Adrenal gland (tissue), 12 donors: ENCODE results near the gene ARSJ. TPM values are rescaled to one million over a fixed set of nuclear protein-coding genes. Genes with fewer than 3 reads are reported as not detected.
A peak's percentile ranks its signal among the peaks of the same experiment; 100 is the strongest.

Experiments
- DNase-seq, 7 donors: peaks; one replicate each; pipeline ENCODE4 v3.0.0-alpha.2; 2019 to 2020
- H3K27ac ChIP-seq, 5 donors: fragments of 200-600 bp; sonication (generic) in 4 of 5; 1 replicate in 3 of 5; 2 replicates in 2 of 5; pipeline versions ENCODE4 v1.5.1 to v1.8.0; 2016 to 2020; ENCODE audit warnings: mild to moderate bottlenecking in 1 of 5
- H3K27me3 ChIP-seq: fragments of 200-600 bp; 2 replicates; pipeline ENCODE4 v1.8.0; 2021
- H3K36me3 ChIP-seq, 2 donors: fragments of 200-600 bp; replicated peaks in 1 of 2; 1 replicate in 1 of 2; 2 replicates in 1 of 2; pipeline versions ENCODE4 v1.5.1 to v1.8.0; 2018 to 2022
- H3K4me1 ChIP-seq, 2 donors: fragments of 200-600 bp; replicated peaks in 1 of 2; 1 replicate in 1 of 2; 2 replicates in 1 of 2; pipeline versions ENCODE4 v1.5.1 to v1.8.0; 2018 to 2021
- H3K4me3 ChIP-seq, 4 donors: fragments of 200-600 bp; sonication (generic) in 3 of 4; one replicate each; pipeline ENCODE4 v1.5.1; 2016 to 2018
- H3K9me3 ChIP-seq, 3 donors: fragments of 200-600 bp; sonication (generic) in 1 of 3; replicated peaks in 1 of 3; 1 replicate in 2 of 3; 2 replicates in 1 of 3; pipeline versions ENCODE4 v1.5.1 to v1.8.0; 2016 to 2021
- POLR2A ChIP-seq, 2 donors: fragments of 450-650 bp; IDR thresholded peaks; one replicate each; pipeline ENCODE4 v1.6.1; 2017; ENCODE audit warnings: antibody characterized with exemption in 2 of 2, mild to moderate bottlenecking in 2 of 2, moderate library complexity in 1 of 2
- WGBS, 4 donors: extraction: QIAGEN DNeasy Blood & Tissue Kit in 2 of 4; methylation state at CpG; one replicate each; pipeline versions ENCODE4 v1.1.5 to v1.1.7; 2013 to 2017; 5-methylcytosine and 5-hydroxymethylcytosine counted together
- intact Hi-C, 2 donors: fragments of 100-400 bp; cut with DNase I; formaldehyde crosslinking; loops; one replicate each; pipeline versions ENCODE4 v1.14.1 to v1.15.0; 2022 to 2023
- polyA plus RNA-seq, 3 donors: library from polyadenylated mRNA; stranded (reverse); fragments of 200-250 nt in 2 of 3; fragments of 350-450 nt in 1 of 3; fragmentation: Illumina TruSeq in 1 of 3; extraction: RNeasy Lipid Tissue Mini Kit (QIAGEN cat#74804) in 1 of 3; gene quantifications; one replicate each; pipeline ENCODE4 v1.2.3, GENCODE V29; 2013 to 2014
- total RNA-seq, 9 donors: library from RNA; depleted of rRNA in 4 of 9; stranded (reverse); fragments of >200 nt in 4 of 9; fragments of 120-200 nt in 1 of 9; fragmentation: NEBNext Ultra II Directional in 1 of 9; extraction: Animal tissue kit (Norgen Biotek cat#: 25700) in 1 of 9; gene quantifications; one replicate each; pipeline versions ENCODE4 v1.1.0 to v1.2.4, GENCODE V29; 2013 to 2023
- TF ChIP-seq, protein P1 (sequence below), 6 experiments: fragments of 450-650 bp in 4 of 6; fragments of 200-600 bp in 2 of 6; sonication (generic) in 1 of 6; IDR thresholded peaks; 1 replicate in 5 of 6; 2 replicates in 1 of 6; pipeline versions ENCODE4 v1.5.1 to v1.8.0; 2016 to 2021; ENCODE audit warnings: antibody characterized with exemption in 6 of 6, mild to moderate bottlenecking in 2 of 6, moderate library complexity in 1 of 6
- donor health status: healthy with polysubstance abuse.
- donor health status: Bipolar disorder and iron deficiency.
- donor health status: DM: yes; HTN: yes; CAD: no.
- donor health status: DM: no; HTN: no; CAD: no.
- donor health status: DM: no; HTN: no; CAD: no.
- donor health status: DM: yes; HTN: yes; CAD: no.

ARSJ gene
- total and polyA plus RNA-seq, 12 donors, result 0.48 to 6.1 (median 3.0) TPM

DNA sequence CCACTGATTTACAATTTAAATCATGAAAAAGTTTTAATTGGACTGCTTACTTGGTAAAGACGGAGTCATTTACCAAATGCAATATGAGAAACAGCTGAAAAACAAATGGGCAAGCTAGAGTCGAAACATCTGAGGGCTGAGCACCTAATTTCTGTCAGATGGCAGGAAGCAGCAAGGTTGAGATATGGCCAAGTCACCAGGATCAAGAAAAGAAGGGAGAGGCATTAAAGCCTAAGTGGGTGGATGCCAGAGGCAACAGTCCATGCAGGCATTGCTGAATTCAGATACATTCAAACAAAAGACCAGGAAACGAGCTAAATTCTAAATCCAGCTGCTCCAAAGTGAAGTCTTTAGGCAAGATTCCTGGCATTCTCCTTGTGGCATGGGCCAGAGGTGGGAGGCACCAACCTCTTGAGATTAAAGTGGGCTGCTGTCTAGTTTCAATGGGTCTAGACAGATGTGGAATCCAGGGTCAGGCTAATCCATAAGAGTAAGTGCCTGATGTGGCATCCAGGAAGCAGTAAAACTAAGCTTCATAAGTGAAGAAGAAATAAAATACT, 8.0 kb upstream of the ARSJ start:
- Histone ChIP-seq H3K4me3 (no peak overlapping the region), H3K36me3 (no peaks in the 10 kb centered on the region), H3K27ac (no peak overlapping the region), H3K9me3 (no peaks in the 10 kb centered on the region), H3K4me1 (no peaks in the 10 kb centered on the region), H3K27me3 (no peaks in the 10 kb centered on the region)
- DNase-seq, result no peak
- intact Hi-C loops, result no loop called here
- TF ChIP-seq, protein P1, sequence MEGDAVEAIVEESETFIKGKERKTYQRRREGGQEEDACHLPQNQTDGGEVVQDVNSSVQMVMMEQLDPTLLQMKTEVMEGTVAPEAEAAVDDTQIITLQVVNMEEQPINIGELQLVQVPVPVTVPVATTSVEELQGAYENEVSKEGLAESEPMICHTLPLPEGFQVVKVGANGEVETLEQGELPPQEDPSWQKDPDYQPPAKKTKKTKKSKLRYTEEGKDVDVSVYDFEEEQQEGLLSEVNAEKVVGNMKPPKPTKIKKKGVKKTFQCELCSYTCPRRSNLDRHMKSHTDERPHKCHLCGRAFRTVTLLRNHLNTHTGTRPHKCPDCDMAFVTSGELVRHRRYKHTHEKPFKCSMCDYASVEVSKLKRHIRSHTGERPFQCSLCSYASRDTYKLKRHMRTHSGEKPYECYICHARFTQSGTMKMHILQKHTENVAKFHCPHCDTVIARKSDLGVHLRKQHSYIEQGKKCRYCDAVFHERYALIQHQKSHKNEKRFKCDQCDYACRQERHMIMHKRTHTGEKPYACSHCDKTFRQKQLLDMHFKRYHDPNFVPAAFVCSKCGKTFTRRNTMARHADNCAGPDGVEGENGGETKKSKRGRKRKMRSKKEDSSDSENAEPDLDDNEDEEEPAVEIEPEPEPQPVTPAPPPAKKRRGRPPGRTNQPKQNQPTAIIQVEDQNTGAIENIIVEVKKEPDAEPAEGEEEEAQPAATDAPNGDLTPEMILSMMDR (IDR thresholded peaks at IDR 0.05), result no peak
- no peak for TF ChIP-seq POLR2A (IDR thresholded peaks at IDR 0.05)
- 80 to 86% (median 86%) methylated on average over 3 of the region's 3 CpGs for WGBS, 4 donors

DNA sequence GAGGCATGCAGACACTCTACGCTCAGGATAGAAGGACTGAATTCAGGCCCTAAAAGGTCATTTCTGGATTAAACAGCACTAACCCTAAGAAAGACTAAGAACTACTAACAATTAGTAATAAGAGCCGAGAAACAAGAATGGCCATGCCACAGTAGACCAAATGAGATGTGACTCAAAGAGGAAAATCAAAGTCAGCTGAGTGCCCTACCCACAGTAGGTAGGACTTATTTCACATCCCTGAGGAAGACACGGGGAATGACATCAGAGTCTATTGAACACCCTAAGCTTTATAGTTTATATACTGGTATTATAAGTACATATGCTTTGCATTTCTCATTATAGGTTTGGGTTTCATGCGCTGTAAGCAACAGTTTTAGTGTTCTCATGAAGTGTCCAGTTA, 2.7 kb upstream of the ARSJ start:
- no peak for DNase-seq
- 93 to 96% (median 94%) methylated on average over 4 of the region's 4 CpGs for WGBS, 4 donors

DNA sequence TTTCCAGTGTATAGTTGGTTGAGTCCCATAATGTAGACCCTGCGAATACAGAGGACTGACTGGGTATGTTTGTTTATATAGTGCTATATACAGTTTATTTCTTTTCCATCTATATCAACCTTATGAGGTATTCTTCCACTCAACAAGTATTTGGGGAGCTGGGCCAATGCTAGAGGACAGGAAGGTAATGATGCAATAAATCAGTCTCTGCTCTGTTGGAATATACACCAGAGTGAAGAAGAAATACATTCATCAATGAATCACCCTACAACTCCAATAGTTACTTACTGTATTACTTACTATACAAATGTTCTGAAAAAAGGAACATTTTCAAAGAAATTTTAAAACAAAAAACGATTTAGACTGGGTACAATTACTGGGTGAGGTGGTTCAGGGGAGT, 2.1 kb upstream of the ARSJ start:
- intact Hi-C loops, result no loop called here
- DNase-seq, result no peak
- H3K4me1 ChIP-seq, result peaks cover 11 to 16% of the 10 kb centered on the region in 2 donors
- no peaks in the 10 kb centered on the region for H3K9me3 ChIP-seq
- no peaks in the 10 kb centered on the region for H3K27me3 ChIP-seq
- 81 to 94% (median 82%) methylated on average over 2 of the region's 2 CpGs for WGBS, 4 donors
- no peaks in the 10 kb centered on the region for H3K36me3 ChIP-seq
- H3K4me3 ChIP-seq, result no peak overlapping the region
- TF ChIP-seq, protein P1 (IDR thresholded peaks at IDR 0.05), result no peak
- no peak for TF ChIP-seq POLR2A (IDR thresholded peaks at IDR 0.05)
- no peak overlapping the region for H3K27ac ChIP-seq

More for the DNA sequence above, 2.7 kb upstream of the ARSJ start:
- Histone ChIP-seq H3K27me3 (no peaks in the 10 kb centered on the region), H3K4me1 (peaks cover 11 to 13% of the 10 kb centered on the region in 2 donors), H3K4me3 (no peak overlapping the region), H3K36me3 (no peaks in the 10 kb centered on the region), H3K27ac (no peak overlapping the region), H3K9me3 (no peaks in the 10 kb centered on the region)
- TF ChIP-seq, protein P1 (IDR thresholded peaks at IDR 0.05), result no peak
- TF ChIP-seq POLR2A (IDR thresholded peaks at IDR 0.05), result no peak
- intact Hi-C loops, result no loop called here

DNA sequence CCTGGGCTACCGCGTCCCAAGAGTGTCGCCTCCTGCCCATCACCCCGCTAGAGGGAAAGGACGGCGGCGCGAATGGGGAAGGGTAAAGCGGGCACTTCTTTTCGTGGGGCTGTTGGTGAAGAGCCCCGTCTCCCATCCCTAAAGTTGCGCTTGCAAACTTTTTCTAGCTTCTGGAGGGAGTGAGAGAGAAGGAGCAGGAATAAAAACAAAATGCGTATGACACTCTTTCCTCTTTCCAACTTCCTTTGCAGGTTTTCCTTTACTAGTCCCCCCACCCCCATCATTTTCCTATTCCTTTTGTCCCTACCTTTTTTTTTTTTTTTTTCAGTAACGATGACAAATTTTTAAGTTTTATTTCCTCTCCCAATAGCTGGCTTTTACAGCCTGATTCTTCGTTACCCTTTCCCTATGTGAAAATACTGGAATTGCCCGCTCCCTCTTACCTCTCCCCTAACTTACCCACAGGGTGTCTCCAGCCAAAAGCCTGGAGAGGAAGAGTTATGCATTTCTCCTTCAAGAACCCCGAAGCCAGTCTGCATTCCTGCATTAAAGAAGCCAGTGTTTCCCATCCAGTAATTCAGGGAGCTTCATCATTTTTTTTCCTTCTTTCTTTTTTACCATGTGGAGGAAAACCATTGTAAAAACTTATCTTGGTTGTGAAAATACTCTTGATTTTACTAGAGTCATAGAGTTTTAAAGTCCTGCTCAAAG, 613 bp upstream of the ARSJ start:
- WGBS, 4 donors, result 3% methylated on average over 17 of the region's 17 CpGs
- TF ChIP-seq, protein P1 (IDR thresholded peaks at IDR 0.05), result no peak
- TF ChIP-seq POLR2A (IDR thresholded peaks at IDR 0.05), result no peak
- Histone ChIP-seq H3K36me3 (no peaks in the 10 kb centered on the region), H3K27me3 (no peaks in the 10 kb centered on the region), H3K27ac (peak overlapping the region in 4 of 5 donors; percentile 15 to 77 (median 38)), H3K9me3 (no peaks in the 10 kb centered on the region), H3K4me1 (peaks cover 11 to 16% of the 10 kb centered on the region in 2 donors), H3K4me3 (peak overlapping the region; percentile 2 to 58 (median 47))
- intact Hi-C loops, result no loop called here
- DNase-seq, result no peak
